Measurements from ENCODE around the gene CD247. TPM values are rescaled to one million over a fixed set of nuclear protein-coding genes. Genes with fewer than 3 reads are reported as not detected.

The CD247 gene
- total and polyA plus RNA-seq, 2 of the 13 experiments (the other 11 are each of a cell fraction or from before 2014, with no cell fraction given) = 0.20 TPM; not detected in 1

DNA sequence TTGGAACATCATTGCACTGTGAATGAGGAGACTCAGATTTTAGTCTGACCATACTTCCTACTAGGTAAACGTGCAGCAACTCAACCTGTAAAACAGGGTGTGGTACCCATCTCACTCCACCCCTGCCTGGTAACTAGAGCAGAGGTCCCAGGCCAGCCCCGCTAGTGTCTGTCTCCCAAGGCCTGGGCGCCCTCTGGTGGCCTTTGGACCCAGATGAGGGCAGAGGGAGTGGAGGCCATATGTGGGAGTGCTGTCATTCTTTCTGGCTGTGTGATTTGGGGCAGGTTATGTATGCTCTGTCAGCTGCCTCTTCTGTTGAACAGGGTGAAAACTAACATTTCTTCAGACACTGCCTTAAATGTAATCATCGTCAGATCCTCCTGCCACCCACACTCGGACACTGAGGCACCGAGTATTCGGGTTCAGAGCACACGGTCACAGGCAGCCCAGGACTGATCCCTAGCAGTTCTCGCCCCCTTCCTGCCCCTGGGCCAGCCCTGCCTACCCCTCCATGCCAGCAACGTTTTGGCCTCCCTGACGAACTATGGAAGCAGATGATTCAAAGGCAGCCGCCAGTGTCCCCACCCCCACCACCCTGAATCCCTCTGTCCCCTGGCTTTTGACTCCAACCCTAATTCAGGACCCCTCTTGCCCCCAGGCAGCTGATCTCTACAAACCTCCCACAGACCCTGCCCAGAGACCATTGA, 76.0 kb downstream of the CD247 start (continued):
- TF ChIP-seq, protein P1, sequence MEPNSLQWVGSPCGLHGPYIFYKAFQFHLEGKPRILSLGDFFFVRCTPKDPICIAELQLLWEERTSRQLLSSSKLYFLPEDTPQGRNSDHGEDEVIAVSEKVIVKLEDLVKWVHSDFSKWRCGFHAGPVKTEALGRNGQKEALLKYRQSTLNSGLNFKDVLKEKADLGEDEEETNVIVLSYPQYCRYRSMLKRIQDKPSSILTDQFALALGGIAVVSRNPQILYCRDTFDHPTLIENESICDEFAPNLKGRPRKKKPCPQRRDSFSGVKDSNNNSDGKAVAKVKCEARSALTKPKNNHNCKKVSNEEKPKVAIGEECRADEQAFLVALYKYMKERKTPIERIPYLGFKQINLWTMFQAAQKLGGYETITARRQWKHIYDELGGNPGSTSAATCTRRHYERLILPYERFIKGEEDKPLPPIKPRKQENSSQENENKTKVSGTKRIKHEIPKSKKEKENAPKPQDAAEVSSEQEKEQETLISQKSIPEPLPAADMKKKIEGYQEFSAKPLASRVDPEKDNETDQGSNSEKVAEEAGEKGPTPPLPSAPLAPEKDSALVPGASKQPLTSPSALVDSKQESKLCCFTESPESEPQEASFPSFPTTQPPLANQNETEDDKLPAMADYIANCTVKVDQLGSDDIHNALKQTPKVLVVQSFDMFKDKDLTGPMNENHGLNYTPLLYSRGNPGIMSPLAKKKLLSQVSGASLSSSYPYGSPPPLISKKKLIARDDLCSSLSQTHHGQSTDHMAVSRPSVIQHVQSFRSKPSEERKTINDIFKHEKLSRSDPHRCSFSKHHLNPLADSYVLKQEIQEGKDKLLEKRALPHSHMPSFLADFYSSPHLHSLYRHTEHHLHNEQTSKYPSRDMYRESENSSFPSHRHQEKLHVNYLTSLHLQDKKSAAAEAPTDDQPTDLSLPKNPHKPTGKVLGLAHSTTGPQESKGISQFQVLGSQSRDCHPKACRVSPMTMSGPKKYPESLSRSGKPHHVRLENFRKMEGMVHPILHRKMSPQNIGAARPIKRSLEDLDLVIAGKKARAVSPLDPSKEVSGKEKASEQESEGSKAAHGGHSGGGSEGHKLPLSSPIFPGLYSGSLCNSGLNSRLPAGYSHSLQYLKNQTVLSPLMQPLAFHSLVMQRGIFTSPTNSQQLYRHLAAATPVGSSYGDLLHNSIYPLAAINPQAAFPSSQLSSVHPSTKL (CRISPR knock-in tag; IDR thresholded peaks at IDR 0.05) = 0 out of 2 replicates have a peak, but pooled peaks have one; percentile 18
- TF ChIP-seq SMAD3 (CRISPR knock-in tag; IDR thresholded peaks at IDR 0.05) (no peak), PPARG (CRISPR knock-in tag; conservative IDR thresholded peaks at IDR 0.05) (peak; percentile 99), SOX13 (IDR thresholded peaks at IDR 0.05) (no peak), SOX13 (CRISPR knock-in tag; conservative IDR thresholded peaks at IDR 0.05 in 1 of 2, IDR thresholded peaks at IDR 0.05 in 1 of 2) (peak in 1 of 2 experiments; percentile 15; a peak in 1 of 4 replicates), KDM2A (CRISPR knock-in tag; IDR thresholded peaks at IDR 0.05; ENCODE audit: borderline replicate concordance, low read depth) (peak; percentile 62; the same call in 1 of the 2 replicates), FOSL2 (CRISPR knock-in tag; IDR thresholded peaks at IDR 0.05) (0 out of 2 replicates have a peak, but pooled peaks have one; percentile 7), SAP130 (CRISPR knock-in tag; IDR thresholded peaks at IDR 0.05; ENCODE audit: low read depth) (no peak), ZNF3 (CRISPR knock-in tag; IDR thresholded peaks at IDR 0.05) (no peak), RXRA (CRISPR knock-in tag; IDR thresholded peaks at IDR 0.05) (peak; percentile 87), JDP2 (CRISPR knock-in tag; IDR thresholded peaks at IDR 0.05; ENCODE audit: borderline replicate concordance) (no peak), ZNF543 (CRISPR knock-in tag; IDR thresholded peaks at IDR 0.05) (no peak), SALL1 (CRISPR knock-in tag; IDR thresholded peaks at IDR 0.05) (peak; percentile 69; the same call in 1 of the 2 replicates), ZNF556 (CRISPR knock-in tag; IDR thresholded peaks at IDR 0.05; ENCODE audit: borderline replicate concordance) (0 out of 2 replicates have a peak, but pooled peaks have one; percentile 21), XRCC5 (optimal IDR thresholded peaks at IDR 0.05; ENCODE audit: low read length) (peak; percentile 64), ZNF138 (CRISPR knock-in tag; IDR thresholded peaks at IDR 0.05; ENCODE audit: low read depth) (no peak), LCORL (IDR thresholded peaks at IDR 0.05) (no peak), LCORL (CRISPR knock-in tag; IDR thresholded peaks at IDR 0.05) (0 out of 2 replicates have a peak, but pooled peaks have one; percentile 24), YY1 (IDR thresholded peaks at IDR 0.05; ENCODE audit: insufficient read depth, insufficient replicate concordance, low read depth, low read length) (peak; percentile 57), ZNF331 (CRISPR knock-in tag; IDR thresholded peaks at IDR 0.05) (0 out of 2 replicates have a peak, but pooled peaks have one; percentile 47)
- TF ChIP-seq, protein P2, sequence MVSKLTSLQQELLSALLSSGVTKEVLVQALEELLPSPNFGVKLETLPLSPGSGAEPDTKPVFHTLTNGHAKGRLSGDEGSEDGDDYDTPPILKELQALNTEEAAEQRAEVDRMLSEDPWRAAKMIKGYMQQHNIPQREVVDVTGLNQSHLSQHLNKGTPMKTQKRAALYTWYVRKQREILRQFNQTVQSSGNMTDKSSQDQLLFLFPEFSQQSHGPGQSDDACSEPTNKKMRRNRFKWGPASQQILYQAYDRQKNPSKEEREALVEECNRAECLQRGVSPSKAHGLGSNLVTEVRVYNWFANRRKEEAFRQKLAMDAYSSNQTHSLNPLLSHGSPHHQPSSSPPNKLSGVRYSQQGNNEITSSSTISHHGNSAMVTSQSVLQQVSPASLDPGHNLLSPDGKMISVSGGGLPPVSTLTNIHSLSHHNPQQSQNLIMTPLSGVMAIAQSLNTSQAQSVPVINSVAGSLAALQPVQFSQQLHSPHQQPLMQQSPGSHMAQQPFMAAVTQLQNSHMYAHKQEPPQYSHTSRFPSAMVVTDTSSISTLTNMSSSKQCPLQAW (CRISPR knock-in tag; IDR thresholded peaks at IDR 0.05) = peak; percentile 47; the same call in 1 of the 2 replicates
- TF ChIP-seq, protein P3, sequence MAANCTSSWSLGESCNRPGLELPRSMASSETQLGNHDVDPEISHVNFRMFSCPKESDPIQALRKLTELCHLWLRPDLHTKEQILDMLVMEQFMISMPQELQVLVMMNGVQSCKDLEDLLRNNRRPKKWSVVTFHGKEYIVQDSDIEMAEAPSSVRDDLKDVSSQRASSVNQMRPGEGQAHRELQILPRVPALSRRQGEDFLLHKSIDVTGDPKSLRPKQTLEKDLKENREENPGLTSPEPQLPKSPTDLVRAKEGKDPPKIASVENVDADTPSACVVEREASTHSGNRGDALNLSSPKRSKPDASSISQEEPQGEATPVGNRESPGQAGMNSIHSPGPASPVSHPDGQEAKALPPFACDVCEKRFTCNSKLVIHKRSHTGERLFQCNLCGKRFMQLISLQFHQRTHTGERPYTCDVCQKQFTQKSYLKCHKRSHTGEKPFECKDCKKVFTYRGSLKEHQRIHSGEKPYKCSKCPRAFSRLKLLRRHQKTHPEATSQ (CRISPR knock-in tag; IDR thresholded peaks at IDR 0.05; ENCODE audit: borderline replicate concordance) = no peak
- TF ChIP-seq, protein P4, sequence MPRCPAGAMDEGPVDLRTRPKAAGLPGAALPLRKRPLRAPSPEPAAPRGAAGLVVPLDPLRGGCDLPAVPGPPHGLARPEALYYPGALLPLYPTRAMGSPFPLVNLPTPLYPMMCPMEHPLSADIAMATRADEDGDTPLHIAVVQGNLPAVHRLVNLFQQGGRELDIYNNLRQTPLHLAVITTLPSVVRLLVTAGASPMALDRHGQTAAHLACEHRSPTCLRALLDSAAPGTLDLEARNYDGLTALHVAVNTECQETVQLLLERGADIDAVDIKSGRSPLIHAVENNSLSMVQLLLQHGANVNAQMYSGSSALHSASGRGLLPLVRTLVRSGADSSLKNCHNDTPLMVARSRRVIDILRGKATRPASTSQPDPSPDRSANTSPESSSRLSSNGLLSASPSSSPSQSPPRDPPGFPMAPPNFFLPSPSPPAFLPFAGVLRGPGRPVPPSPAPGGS (CRISPR knock-in tag; IDR thresholded peaks at IDR 0.05) = no peak
